GM15510 (cell line): ENCODE measurements around the gene TMEM60.

Experiments
- POLR2A ChIP-seq: IDR thresholded peaks from 3 replicates; pipeline ENCODE4 v1.6.1; 2011; ENCODE audit warnings: borderline replicate concordance; ENCODE audit not compliant: insufficient read length; ENCODE audit errors: extremely low read depth

TMEM60 gene

GRCh38 chr7:77794000-77794399 lies 4.2 kb downstream of the TMEM60 start:
- no peak for TF ChIP-seq POLR2A

- TF ChIP-seq POLR2A = no peak
These were observed 6.3 kb downstream of the TMEM60 start for GRCh38 chr7:77791956-77792355.

DNA sequence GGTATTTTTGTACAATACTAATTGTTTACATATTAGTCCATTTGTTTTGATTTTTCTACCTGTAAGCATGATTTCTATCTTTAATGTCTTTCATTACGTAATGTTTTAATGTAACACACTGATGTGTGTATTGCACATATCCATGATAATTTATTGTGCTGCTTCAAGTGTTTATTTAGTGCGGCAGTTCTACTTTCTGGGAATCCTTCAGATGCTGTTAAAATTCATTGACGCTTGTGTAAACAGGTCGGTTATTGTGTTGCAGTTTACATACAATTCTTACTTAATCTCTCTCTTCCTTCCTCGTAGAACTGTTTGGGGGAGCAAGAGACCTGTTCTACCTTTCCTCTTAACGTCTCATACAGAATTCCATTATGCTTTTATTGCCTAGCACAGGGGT lies 6.9 kb downstream of the TMEM60 start:
- TF ChIP-seq POLR2A = no peak

GRCh38 chr7:77788327-77788902 lies 9.8 kb downstream of the TMEM60 start:
- no peak for TF ChIP-seq POLR2A

DNA sequence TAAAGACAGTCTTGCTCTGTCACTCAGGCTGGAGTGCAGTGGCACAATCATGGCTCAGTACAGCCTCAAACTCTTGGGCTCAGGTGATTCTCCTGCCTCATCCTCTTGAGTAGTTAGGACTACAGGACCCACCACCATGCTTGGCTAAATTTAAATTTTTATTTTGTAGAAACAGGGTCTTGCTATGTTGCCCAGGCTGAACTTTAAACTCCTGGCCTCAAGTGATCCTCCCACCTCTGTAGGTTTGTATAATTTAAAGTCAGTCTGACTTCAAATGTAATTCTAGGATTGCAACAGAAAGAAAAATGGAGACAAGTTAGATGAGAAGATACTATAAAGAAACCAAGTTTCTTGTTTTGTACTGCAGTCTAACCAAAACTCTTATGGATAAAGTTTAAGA lies 11.5 kb downstream of the TMEM60 start:
- TF ChIP-seq POLR2A = no peak

DNA sequence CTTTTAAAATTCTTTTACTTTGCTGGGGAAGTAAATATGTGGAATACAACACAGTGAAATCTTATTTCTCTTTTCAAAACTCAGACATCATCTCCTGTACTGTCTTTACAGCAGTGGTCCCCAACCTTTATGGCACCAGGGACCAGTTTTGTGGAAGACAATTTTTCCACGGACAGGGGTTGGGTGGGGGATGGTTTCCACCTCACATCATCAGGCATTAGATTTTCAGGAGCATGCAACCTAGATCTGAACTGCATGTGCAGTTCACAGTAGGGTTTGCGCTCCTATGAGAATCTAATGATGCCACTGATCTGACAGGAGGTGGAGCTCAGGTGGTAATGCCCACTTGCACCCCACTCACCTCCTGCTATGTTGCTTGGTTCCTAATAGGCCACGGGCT lies 12.2 kb downstream of the TMEM60 start:
- TF ChIP-seq POLR2A = no peak

- no peak for TF ChIP-seq POLR2A
These were observed 14.7 kb downstream of the TMEM60 start for GRCh38 chr7:77783545-77783944.

GRCh38 chr7:77783111-77783510 lies 15.1 kb downstream of the TMEM60 start:
- TF ChIP-seq POLR2A = no peak

GRCh38 chr7:77782383-77782782 lies 15.9 kb downstream of the TMEM60 start:
- no peak for TF ChIP-seq POLR2A

GRCh38 chr7:77778535-77778934 lies 19.7 kb downstream of the TMEM60 start:
- TF ChIP-seq POLR2A = no peak

GRCh38 chr7:77771901-77772300 lies 26.3 kb downstream of the TMEM60 start:
- no peak for TF ChIP-seq POLR2A

- TF ChIP-seq POLR2A = no peak
These were observed 27.9 kb downstream of the TMEM60 start for GRCh38 chr7:77770316-77770715.

DNA sequence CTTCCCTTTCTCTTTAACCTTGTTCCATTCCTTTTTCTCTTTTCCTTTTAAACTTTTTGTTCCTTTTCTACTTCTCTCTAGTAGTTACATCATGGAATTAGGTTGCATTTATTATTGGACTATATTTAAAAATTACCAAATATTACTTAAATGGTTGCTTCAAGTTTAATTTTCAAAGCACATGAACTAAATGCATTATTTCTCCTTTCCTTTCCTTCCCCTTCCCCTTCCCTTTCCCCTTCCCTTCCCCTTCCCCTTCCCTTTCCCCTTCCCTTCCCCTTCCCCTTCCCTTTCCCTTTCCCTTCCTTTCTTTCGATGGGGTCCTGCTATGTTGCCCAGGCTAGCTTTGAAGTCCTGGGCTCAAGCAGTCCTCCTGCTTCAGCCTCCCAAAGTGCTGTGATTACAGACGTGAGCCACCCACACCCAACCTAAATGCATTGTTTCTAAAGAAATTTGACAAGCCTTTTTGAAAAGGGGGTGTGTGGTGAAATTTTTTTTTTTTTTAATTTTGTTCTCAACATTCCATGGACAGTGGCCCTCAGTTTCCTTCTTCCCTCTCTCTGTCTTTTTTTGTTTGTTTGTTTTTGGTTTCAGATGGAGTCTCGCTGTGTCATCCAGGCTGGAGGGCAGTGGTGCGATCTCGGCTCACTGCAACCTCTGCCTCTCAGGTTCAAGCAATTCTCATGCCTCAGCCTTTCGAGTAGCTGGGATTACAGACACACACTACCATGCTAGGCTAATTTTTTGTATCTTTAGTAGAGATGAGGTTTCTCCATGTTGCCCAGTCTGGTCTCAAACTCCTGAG lies 31.2 kb downstream of the TMEM60 start:
- no peak for TF ChIP-seq POLR2A

DNA sequence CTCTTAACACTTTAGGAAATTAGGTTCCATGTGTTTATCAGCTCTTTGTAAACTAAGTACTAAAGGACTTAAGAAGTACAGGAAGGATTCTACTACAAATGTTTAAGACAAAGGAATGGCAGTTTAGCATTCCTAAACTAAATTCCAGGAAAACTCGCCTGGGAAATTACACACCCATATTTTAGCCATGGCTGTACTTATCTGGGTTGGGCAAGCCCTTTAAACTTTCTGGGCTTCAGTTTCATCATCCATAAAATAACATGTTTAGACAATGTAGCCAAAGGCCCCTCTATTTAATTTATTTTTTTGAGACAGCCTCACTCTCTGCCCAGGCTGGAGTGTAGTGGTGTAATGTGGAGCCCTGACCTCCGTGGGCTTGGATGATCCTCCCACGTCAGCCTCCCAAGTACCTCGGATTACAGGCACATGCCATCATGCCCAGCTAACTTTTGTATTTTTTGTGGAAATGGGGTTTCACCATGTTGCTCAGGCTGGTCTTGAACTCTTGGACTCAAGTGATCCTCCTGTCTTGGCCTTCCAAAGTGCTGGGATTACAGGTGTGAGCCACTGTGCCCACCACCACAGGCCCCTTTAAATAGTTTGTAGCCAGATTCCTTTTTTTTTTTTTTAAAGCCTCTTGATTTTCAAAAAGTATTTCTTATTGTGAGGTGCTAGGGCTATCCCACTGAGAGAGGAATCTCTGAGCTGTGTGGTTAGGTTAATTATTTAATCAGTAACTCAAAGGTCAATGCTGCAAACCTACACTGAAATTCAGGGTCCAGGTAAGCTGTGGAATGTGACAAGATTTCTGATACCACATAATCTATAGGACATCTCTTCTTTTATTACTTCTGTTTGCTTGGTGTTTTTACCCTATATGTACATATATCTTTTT lies 32.1 kb downstream of the TMEM60 start:
- no peak for TF ChIP-seq POLR2A

DNA sequence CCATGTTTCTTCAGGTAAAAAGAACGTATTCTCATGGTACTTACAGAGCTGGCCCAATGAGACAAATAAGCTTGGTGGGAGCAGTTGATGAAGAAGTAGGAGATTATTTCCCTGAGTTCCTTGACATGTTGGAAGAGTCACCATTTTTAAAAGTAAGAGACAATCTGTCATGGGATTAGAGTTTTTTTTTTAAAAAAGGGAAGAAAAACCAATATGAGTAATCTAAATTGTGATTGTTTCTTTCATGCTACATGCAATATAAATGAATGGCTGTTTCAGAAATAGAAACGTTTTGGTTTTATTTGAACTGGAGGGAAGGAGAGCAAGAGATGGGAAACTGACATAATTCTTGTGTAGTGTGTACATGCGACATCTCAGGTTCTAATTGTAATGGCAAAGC lies 32.8 kb downstream of the TMEM60 start:
- no peak for TF ChIP-seq POLR2A
